Adrenal gland (tissue), 5 donors: ENCODE results near the gene ANAPC2.

Source experiments
- CTCF ChIP-seq, 6 experiments: fragments of 450-650 bp in 4 of 6; fragments of 200-600 bp in 2 of 6; sonication (generic) in 1 of 6; IDR thresholded peaks; 1 replicate in 5 of 6; 2 replicates in 1 of 6; pipeline versions ENCODE4 v1.5.1 to v1.8.0; 2016 to 2021; ENCODE audit warnings: antibody characterized with exemption in 6 of 6, mild to moderate bottlenecking in 2 of 6, moderate library complexity in 1 of 6
- POLR2A ChIP-seq, 2 donors: fragments of 450-650 bp; IDR thresholded peaks; one replicate each; pipeline ENCODE4 v1.6.1; 2017; ENCODE audit warnings: antibody characterized with exemption in 2 of 2, mild to moderate bottlenecking in 2 of 2, moderate library complexity in 1 of 2
- donor health status: DM: no; HTN: no; CAD: no.

GRCh38 chr9:137181680-137182079 is 6.7 kb downstream of the ANAPC2 start:
- TF ChIP-seq POLR2A (IDR thresholded peaks at IDR 0.05) (no peak), CTCF (IDR thresholded peaks at IDR 0.05) (no peak)
